WTC11 (cell line): ENCODE results near the gene MYO15A.

Experiments
- CTCF ChIP-seq: fragments of 200-600 bp; IDR thresholded peaks from 2 replicates; pipeline ENCODE4 v1.8.0; 2022; ENCODE audit warnings: antibody characterized with exemption
- E2F1 ChIP-seq: sonication (generic); formaldehyde crosslinking; IDR thresholded peaks from 2 replicates; pipeline ENCODE4 v1.8.0; 2022; ENCODE audit warnings: mild to moderate bottlenecking, missing genetic modification reagents
- E2F4 ChIP-seq: sonication (generic); formaldehyde crosslinking; IDR thresholded peaks from 2 replicates; pipeline ENCODE4 v1.8.1; 2022; ENCODE audit warnings: low read depth, mild to moderate bottlenecking, moderate library complexity, missing genetic modification reagents, borderline replicate concordance
- NFYB ChIP-seq: sonication (generic); formaldehyde crosslinking; conservative IDR thresholded peaks from 2 replicates; pipeline ENCODE4 v1.8.0; 2022; ENCODE audit warnings: low read depth, missing genetic modification reagents
- NR2C2 ChIP-seq: sonication (generic); formaldehyde crosslinking; IDR thresholded peaks from 2 replicates; pipeline ENCODE4 v1.8.0; 2022; ENCODE audit warnings: mild to moderate bottlenecking, missing genetic modification reagents
- NR3C1 ChIP-seq: sonication (generic); formaldehyde crosslinking; conservative IDR thresholded peaks from 2 replicates; pipeline ENCODE4 v1.8.1; 2023; ENCODE audit warnings: low read depth, mild to moderate bottlenecking, missing genetic modification reagents
- SP1 ChIP-seq: sonication (generic); formaldehyde crosslinking; conservative IDR thresholded peaks from 2 replicates; pipeline ENCODE4 v1.8.1; 2022; ENCODE audit warnings: missing genetic modification reagents
- STAT6 ChIP-seq: sonication (generic); formaldehyde crosslinking; conservative IDR thresholded peaks from 2 replicates; pipeline ENCODE4 v1.8.1; 2023; ENCODE audit warnings: mild to moderate bottlenecking, low read depth, missing genetic modification reagents, moderate library complexity
- TP53 ChIP-seq: sonication (generic); formaldehyde crosslinking; IDR thresholded peaks from 2 replicates; pipeline ENCODE4 v1.8.1; 2023; ENCODE audit warnings: mild to moderate bottlenecking, missing genetic modification reagents
- USF2 ChIP-seq: sonication (generic); formaldehyde crosslinking; IDR thresholded peaks from 2 replicates; pipeline ENCODE4 v1.8.1; 2023; ENCODE audit warnings: mild to moderate bottlenecking, missing genetic modification reagents, moderate library complexity
- ZNF219 ChIP-seq: sonication (generic); formaldehyde crosslinking; IDR thresholded peaks from 2 replicates; pipeline ENCODE4 v1.8.0; 2023; ENCODE audit warnings: missing genetic modification reagents, mild to moderate bottlenecking, borderline replicate concordance

DNA sequence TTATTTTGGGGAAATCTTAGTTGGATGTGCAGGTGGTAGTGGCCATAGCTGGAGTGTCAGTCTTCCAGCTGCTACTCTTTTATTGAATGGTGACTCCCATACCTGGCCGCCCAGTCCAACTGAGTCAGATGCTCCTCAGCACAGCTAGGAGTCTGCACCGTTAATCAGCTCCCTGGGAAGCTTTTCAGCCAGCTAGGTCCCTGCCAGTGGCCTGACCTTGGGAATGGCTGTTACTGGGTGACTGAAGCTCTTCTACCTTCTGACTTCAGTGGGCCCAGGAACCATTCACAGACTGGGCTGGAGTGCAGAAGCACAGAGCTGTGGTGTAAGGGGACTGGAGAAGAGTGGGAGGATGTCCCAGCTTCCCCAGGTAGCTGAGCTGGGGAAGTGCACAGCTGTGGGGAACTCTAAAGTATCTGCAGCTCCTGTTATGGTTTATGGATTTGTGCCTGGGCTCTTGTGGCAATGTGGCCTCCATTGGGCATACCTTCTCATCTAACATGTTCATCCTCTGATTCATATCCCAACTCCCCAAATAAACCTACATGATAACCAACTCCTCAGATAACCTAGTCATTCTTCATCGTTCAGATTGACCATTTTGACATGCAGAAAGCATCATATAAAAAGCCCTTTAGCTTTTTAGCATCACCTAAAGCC lies 89.1 kb downstream of the MYO15A start:
- TF ChIP-seq CTCF (no peak), E2F4 (no peak), NFYB (CRISPR knock-in tag) (no peak), STAT6 (CRISPR knock-in tag) (no peak), USF2 (CRISPR knock-in tag) (no peak), ZNF219 (CRISPR knock-in tag) (no peak), NR3C1 (CRISPR knock-in tag) (no peak), SP1 (CRISPR knock-in tag) (no peak), NR2C2 (CRISPR knock-in tag) (no peak), TP53 (CRISPR knock-in tag) (no peak), E2F1 (CRISPR knock-in tag) (no peak)
